ENCODE results near the gene TCN2. TPM values are rescaled to one million over a fixed set of nuclear protein-coding genes. Genes with fewer than 3 reads are reported as not detected.
A peak's percentile ranks its signal among the peaks of the same experiment; 100 is the strongest.

TCN2 gene
- total and polyA plus RNA-seq, 9 of the 15 experiments (the other 6 are each of a cell fraction or from before 2014, with no cell fraction given), result 0.88 to 5.4 (median 1.7) TPM

GRCh38 chr22:30675436-30675835 is 68.5 kb downstream of the TCN2 start (continued):
- 0 out of 4 replicates have a peak, but pooled peaks of 1 of the 2 experiments have one; percentile 24 for TF ChIP-seq MNT (conservative IDR thresholded peaks at IDR 0.05)
- no peak for TF ChIP-seq CGGBP1 (CRISPR knock-in tag; IDR thresholded peaks at IDR 0.05)
- no peak for TF ChIP-seq ATF1 (CRISPR knock-in tag; IDR thresholded peaks at IDR 0.05)
- TF ChIP-seq ATF1 (tag; IDR thresholded peaks at IDR 0.05), result no peak
- no peak for TF ChIP-seq CSDE1 (IDR thresholded peaks at IDR 0.05)
- no peak for TF ChIP-seq ZNF134 (CRISPR knock-in tag; conservative IDR thresholded peaks at IDR 0.05)
- peak; percentile 64 for TF ChIP-seq TAL1 (IDR thresholded peaks at IDR 0.05)
- TF ChIP-seq FOXJ3 (CRISPR knock-in tag; IDR thresholded peaks at IDR 0.05), result no peak
- no peak for TF ChIP-seq ZNF217 (CRISPR knock-in tag; IDR thresholded peaks at IDR 0.05)
- TF ChIP-seq ZNF696 (CRISPR knock-in tag; conservative IDR thresholded peaks at IDR 0.05), result no peak
- TF ChIP-seq CREBBP (IDR thresholded peaks at IDR 0.05; ENCODE audit: low read depth, low read length), result no peak
- peak; percentile 59 for TF ChIP-seq NFIC (IDR thresholded peaks at IDR 0.05)
- TF ChIP-seq HDAC6 (IDR thresholded peaks at IDR 0.05; ENCODE audit: low read depth, low read length), result no peak
- no peak for TF ChIP-seq RCOR1 (IDR thresholded peaks at IDR 0.05; ENCODE audit: borderline replicate concordance in 1 of 2, low read depth in 2 of 2, low read length in 2 of 2)
- no peak for TF ChIP-seq ZNF449 (CRISPR knock-in tag; IDR thresholded peaks at IDR 0.05)
- TF ChIP-seq SMC3 (conservative IDR thresholded peaks at IDR 0.05; ENCODE audit: insufficient read depth, low read depth, low read length), result no peak
- TF ChIP-seq ELF1 (tag; IDR thresholded peaks at IDR 0.05), result no peak
- TF ChIP-seq HMG20B (CRISPR knock-in tag; IDR thresholded peaks at IDR 0.05), result no peak
- TF ChIP-seq HINFP (tag; conservative IDR thresholded peaks at IDR 0.05; ENCODE audit: low read depth), result no peak
- TF ChIP-seq FOS (IDR thresholded peaks at IDR 0.05; ENCODE audit: extremely low read depth, insufficient read length), result no peak
- TF ChIP-seq ZNF699 (CRISPR knock-in tag; IDR thresholded peaks at IDR 0.05; ENCODE audit: insufficient replicate concordance), result no peak
- TF ChIP-seq GATAD2B (IDR thresholded peaks at IDR 0.05; ENCODE audit: borderline replicate concordance), result no peak
- TF ChIP-seq ZFX (CRISPR knock-in tag; IDR thresholded peaks at IDR 0.05), result peak; percentile 53
- TF ChIP-seq FIP1L1 (IDR thresholded peaks at IDR 0.05; ENCODE audit: low read depth, low read length, poor library complexity, severe bottlenecking), result no peak
- no peak for TF ChIP-seq ARID2 (IDR thresholded peaks at IDR 0.05)
- TF ChIP-seq NCOA6 (IDR thresholded peaks at IDR 0.05), result no peak
- TF ChIP-seq CBX2 (IDR thresholded peaks at IDR 0.05; ENCODE audit: insufficient read depth, low read length, poor library complexity, severe bottlenecking), result no peak
- TF ChIP-seq PML (IDR thresholded peaks at IDR 0.05; ENCODE audit: low read length), result no peak
- no peak for TF ChIP-seq ZKSCAN1 (IDR thresholded peaks at IDR 0.05; ENCODE audit: low read depth, low read length)

Data from K562 (cell line).